GM12878 (cell line): Measurements from ENCODE around the gene ZNF407.

ENCODE experiments used
- BACH1 ChIP-seq: fragments of 450-650 bp; IDR thresholded peaks from 2 replicates; pipeline ENCODE4 v1.6.1; 2017; ENCODE audit warnings: mild to moderate bottlenecking, borderline replicate concordance
- CEBPB ChIP-seq, 2 experiments: fragments of 150-350 bp in 1 of 2; IDR thresholded peaks; 2 replicates each; pipeline ENCODE4 v1.6.1; 2012 to 2014; ENCODE audit warnings: low read depth in 2 of 2, low read length in 2 of 2, borderline replicate concordance in 1 of 2, inconsistent platforms in 1 of 2
- CREB1 ChIP-seq: IDR thresholded peaks from 2 replicates; pipeline ENCODE4 v1.6.1; 2012; ENCODE audit warnings: low read depth, mild to moderate bottlenecking, inconsistent platforms
- FOXM1 ChIP-seq: IDR thresholded peaks from 2 replicates; pipeline ENCODE4 v1.6.1; 2012; ENCODE audit warnings: low read depth, mild to moderate bottlenecking, inconsistent platforms, low read length, moderate library complexity
- NRF1 ChIP-seq: conservative IDR thresholded peaks from 2 replicates; pipeline ENCODE4 v1.6.1; 2011; ENCODE audit warnings: mild to moderate bottlenecking, low read depth, low read length, improper control_type of control experiment
- POLR2A ChIP-seq: IDR thresholded peaks from 2 replicates; pipeline ENCODE4 v1.6.1; 2011; ENCODE audit warnings: low read depth, mild to moderate bottlenecking, low read length
- POLR2AphosphoS5 ChIP-seq: IDR thresholded peaks from 2 replicates; pipeline ENCODE4 v1.6.1; 2011; ENCODE audit warnings: mild to moderate bottlenecking, low read length, inconsistent platforms
- RELA ChIP-seq: fragments of 450-650 bp; IDR thresholded peaks from 2 replicates; pipeline ENCODE4 v1.8.0; 2014; ENCODE audit warnings: borderline replicate concordance; ENCODE audit not compliant: partially characterized antibody
- RFX5 ChIP-seq: IDR thresholded peaks from 2 replicates; pipeline ENCODE4 v1.6.1; 2011; ENCODE audit warnings: low read depth, low read length, improper control_type of control experiment
- TCF7 ChIP-seq: IDR thresholded peaks from 2 replicates; pipeline ENCODE4 v1.6.1; 2014; ENCODE audit warnings: antibody characterized with exemption, borderline replicate concordance
- ZNF274 ChIP-seq: IDR thresholded peaks from one replicate; pipeline ENCODE4 v1.8.0; 2011; ENCODE audit not compliant: insufficient read length, insufficient read depth
- ZSCAN29 ChIP-seq: fragments of 450-650 bp; IDR thresholded peaks from 2 replicates; pipeline ENCODE4 v1.6.1; 2017; ENCODE audit warnings: mild to moderate bottlenecking, moderate library complexity
- TF ChIP-seq, protein P1 (sequence below), 3 experiments: IDR thresholded peaks in 2 of 3; conservative IDR thresholded peaks in 1 of 3; 2 replicates each; pipeline ENCODE4 v1.5.1; 2011; ENCODE audit warnings: low read depth in 3 of 3, low read length in 3 of 3, mild to moderate bottlenecking in 3 of 3, control low read depth in 2 of 3, moderate library complexity in 2 of 3, inconsistent platforms in 1 of 3, mixed read lengths in 1 of 3; ENCODE audit not compliant: control insufficient read depth in 2 of 3, insufficient read depth in 1 of 3; ENCODE audit errors: extremely low read depth in 1 of 3

DNA sequence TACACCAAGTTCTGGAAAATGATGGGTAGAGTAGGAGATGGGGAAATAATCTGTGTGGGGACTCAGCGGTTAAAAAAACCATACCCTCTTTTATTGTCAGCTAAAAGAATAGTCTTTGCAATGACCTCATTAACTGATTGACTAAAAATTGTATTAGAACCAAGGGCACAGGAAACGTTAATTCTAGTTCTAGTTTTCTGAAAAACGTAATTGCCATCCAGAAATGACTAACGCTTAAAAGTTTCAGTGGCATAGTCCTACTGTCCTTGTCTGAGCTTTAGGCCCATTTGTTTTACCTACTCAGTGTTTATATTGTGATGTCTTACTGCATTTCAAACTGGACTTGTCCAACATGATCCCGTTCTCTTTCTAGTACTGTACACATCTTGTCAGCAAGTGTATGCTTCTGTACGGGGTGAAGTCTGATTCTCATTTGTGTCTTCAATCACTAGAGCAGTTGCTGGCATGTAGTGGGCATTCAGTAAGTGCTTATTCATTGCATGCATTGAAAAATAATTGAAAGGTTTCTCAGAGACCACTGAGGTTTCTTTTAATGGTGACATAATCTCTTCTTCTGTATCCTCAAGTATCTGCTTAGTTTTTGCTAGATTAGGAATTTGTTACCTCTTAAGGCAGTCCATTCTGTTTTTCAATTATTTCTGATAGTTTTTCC, 81.5 kb downstream of the ZNF407 start:
- TF ChIP-seq TCF7 (no peak), CREB1 (no peak), ZNF274 (no peak), FOXM1 (peak; percentile 77; the same call in 1 of the 2 replicates), RFX5 (no peak), POLR2A (no peak), ZSCAN29 (no peak), RELA (no peak), BACH1 (no peak), NRF1 (no peak), CEBPB (IDR thresholded peaks at IDR 0.05; ENCODE audit: borderline replicate concordance in 1 of 2, low read depth in 2 of 2, low read length in 2 of 2) (no peak), POLR2AphosphoS5 (no peak)
- TF ChIP-seq, protein P1, sequence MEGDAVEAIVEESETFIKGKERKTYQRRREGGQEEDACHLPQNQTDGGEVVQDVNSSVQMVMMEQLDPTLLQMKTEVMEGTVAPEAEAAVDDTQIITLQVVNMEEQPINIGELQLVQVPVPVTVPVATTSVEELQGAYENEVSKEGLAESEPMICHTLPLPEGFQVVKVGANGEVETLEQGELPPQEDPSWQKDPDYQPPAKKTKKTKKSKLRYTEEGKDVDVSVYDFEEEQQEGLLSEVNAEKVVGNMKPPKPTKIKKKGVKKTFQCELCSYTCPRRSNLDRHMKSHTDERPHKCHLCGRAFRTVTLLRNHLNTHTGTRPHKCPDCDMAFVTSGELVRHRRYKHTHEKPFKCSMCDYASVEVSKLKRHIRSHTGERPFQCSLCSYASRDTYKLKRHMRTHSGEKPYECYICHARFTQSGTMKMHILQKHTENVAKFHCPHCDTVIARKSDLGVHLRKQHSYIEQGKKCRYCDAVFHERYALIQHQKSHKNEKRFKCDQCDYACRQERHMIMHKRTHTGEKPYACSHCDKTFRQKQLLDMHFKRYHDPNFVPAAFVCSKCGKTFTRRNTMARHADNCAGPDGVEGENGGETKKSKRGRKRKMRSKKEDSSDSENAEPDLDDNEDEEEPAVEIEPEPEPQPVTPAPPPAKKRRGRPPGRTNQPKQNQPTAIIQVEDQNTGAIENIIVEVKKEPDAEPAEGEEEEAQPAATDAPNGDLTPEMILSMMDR (IDR thresholded peaks at IDR 0.05 in 2 of 3, conservative IDR thresholded peaks at IDR 0.05 in 1 of 3; ENCODE audit: control insufficient read depth in 2 of 3, extremely low read depth in 1 of 3, insufficient read depth in 1 of 3, low read depth in 3 of 3, low read length in 3 of 3) = no peak
